HG02798 (cell line): ENCODE results near the gene FILIP1L.

Experiments used
- ATAC-seq: cut with Tn5 transposase; IDR thresholded peaks from one replicate; pipeline ENCODE4 v1.9.1; 2021; ENCODE audit warnings: mild to moderate bottlenecking; ENCODE audit not compliant: unreplicated experiment, poor library complexity

The FILIP1L gene

GRCh38 chr3:100047455-100048141, 66.7 kb downstream of the FILIP1L start:
- ATAC-seq, result peak; percentile 77

GRCh38 chr3:100046986-100047385, 67.3 kb downstream of the FILIP1L start:
- no peak for ATAC-seq

GRCh38 chr3:100045696-100046095, 68.6 kb downstream of the FILIP1L start:
- ATAC-seq, result no peak

- peak; percentile 83 for ATAC-seq
Observed at GRCh38 chr3:100044369-100044768, 69.9 kb downstream of the FILIP1L start.

- ATAC-seq, result no peak
Observed at GRCh38 chr3:100043271-100043670, 71.0 kb downstream of the FILIP1L start.

GRCh38 chr3:100042166-100042981, 71.9 kb downstream of the FILIP1L start:
- no peak for ATAC-seq

GRCh38 chr3:100041328-100041749, 73.0 kb downstream of the FILIP1L start:
- no peak for ATAC-seq

- ATAC-seq, result no peak
Observed at GRCh38 chr3:100040451-100041225, 73.7 kb downstream of the FILIP1L start.

GRCh38 chr3:100039075-100039474, 75.2 kb downstream of the FILIP1L start:
- no peak for ATAC-seq

GRCh38 chr3:100033903-100034471, 80.3 kb downstream of the FILIP1L start:
- no peak for ATAC-seq

GRCh38 chr3:100033184-100033583, 81.1 kb downstream of the FILIP1L start:
- no peak for ATAC-seq

- ATAC-seq, result no peak
Observed at GRCh38 chr3:100032243-100032642, 82.1 kb downstream of the FILIP1L start.

GRCh38 chr3:100030914-100031425, 83.3 kb downstream of the FILIP1L start:
- no peak for ATAC-seq

GRCh38 chr3:100030346-100030745, 84.0 kb downstream of the FILIP1L start:
- ATAC-seq, result peak; percentile 36

- no peak for ATAC-seq
Observed at GRCh38 chr3:100029689-100030088, 84.6 kb downstream of the FILIP1L start.

GRCh38 chr3:100029052-100029451, 85.2 kb downstream of the FILIP1L start:
- ATAC-seq, result no peak

GRCh38 chr3:100027321-100027720, 87.0 kb downstream of the FILIP1L start:
- no peak for ATAC-seq

- ATAC-seq, result no peak
Observed at GRCh38 chr3:100024520-100025303, 89.6 kb downstream of the FILIP1L start.

- ATAC-seq, result no peak
Observed at GRCh38 chr3:100023595-100023994, 90.7 kb downstream of the FILIP1L start.

- ATAC-seq, result no peak
Observed at GRCh38 chr3:100023150-100023549, 91.2 kb downstream of the FILIP1L start.
